Measurements from ENCODE around the gene ZNF813.

The ZNF813 gene

GRCh38 chr19:53519446-53519845, 51.9 kb downstream of the ZNF813 start:
- DNase-seq, result no peak

- DNase-seq, result no peak
Observed at GRCh38 chr19:53520163-53520546, 52.6 kb downstream of the ZNF813 start.

GRCh38 chr19:53520547-53521372, 53.2 kb downstream of the ZNF813 start:
- DNase-seq, result peak; percentile 69 to 99 (median 95)

- peak in 2 of 58 donors; percentile 25 to 38 for DNase-seq
Observed at GRCh38 chr19:53521373-53522202, 54.1 kb downstream of the ZNF813 start.

- DNase-seq, result no peak
Observed at GRCh38 chr19:53525922-53526321, 58.4 kb downstream of the ZNF813 start.

GRCh38 chr19:53530622-53531021, 63.1 kb downstream of the ZNF813 start:
- DNase-seq, result no peak

GRCh38 chr19:53531457-53531856, 63.9 kb downstream of the ZNF813 start:
- DNase-seq, result no peak

GRCh38 chr19:53532362-53532761, 64.8 kb downstream of the ZNF813 start:
- no peak for DNase-seq

- DNase-seq, result no peak
Observed at GRCh38 chr19:53536225-53536548, 68.7 kb downstream of the ZNF813 start.

- no peak for DNase-seq
Observed at GRCh38 chr19:53537121-53537520, 69.6 kb downstream of the ZNF813 start.

GRCh38 chr19:53537521-53538377, 70.2 kb downstream of the ZNF813 start, which contains the start of gene ZNF331:
Gene ZNF331, plus strand, starts transcription at chr19:53538145. Its CDS starts 31,232 bp downstream, at chr19:53569377.
- peak in 57 of 58 donors; percentile 8 to 85 (median 71) for DNase-seq

- DNase-seq, result peak in 2 of 58 donors; percentile 22 to 30
Observed at GRCh38 chr19:53538378-53539109, 71.0 kb downstream of the ZNF813 start.

GRCh38 chr19:53540091-53540490, 72.6 kb downstream of the ZNF813 start:
- DNase-seq, result no peak

GRCh38 chr19:53541971-53542370, 74.4 kb downstream of the ZNF813 start:
- DNase-seq, result no peak

GRCh38 chr19:53545271-53546065, 77.9 kb downstream of the ZNF813 start:
- DNase-seq, result no peak
